Activated T-helper 2 cell treated with anti-CD3 and anti-CD28 coated beads, Interferon-gamma antibody, Interleukin-2, Interleukin-4, amounts not matched to agents 10 μg/mL and 5 μg/mL and 100 μg/mL, durations not matched to agents 14 hours and 24 hours and 36 hours (primary cell): Measurements from ENCODE around the gene PRKCE. TPM values are rescaled to one million over a fixed set of nuclear protein-coding genes. Genes with fewer than 3 reads are reported as not detected.

Source experiments
- DNase-seq: peaks from one replicate; pipeline ENCODE4 v3.0.0; 2021; ENCODE audit warnings: low spot score
- H3K27ac Mint-ChIP-seq: one replicate; pipeline ENCODE4 v1.8.0; 2021; ENCODE audit warnings: mixed read lengths
- H3K27me3 Mint-ChIP-seq: one replicate; pipeline ENCODE4 v1.8.0; 2021; ENCODE audit warnings: low read depth, mixed read lengths
- H3K36me3 Mint-ChIP-seq: one replicate; pipeline ENCODE4 v1.8.0; 2021; ENCODE audit warnings: low read depth, mixed read lengths
- H3K4me1 Mint-ChIP-seq: one replicate; pipeline ENCODE4 v1.8.0; 2021; ENCODE audit warnings: low read depth, mixed read lengths
- H3K4me3 Mint-ChIP-seq: one replicate; pipeline ENCODE4 v1.8.0; 2021; ENCODE audit warnings: low read depth, mild to moderate bottlenecking, moderate library complexity, mixed read lengths
- H3K9me3 Mint-ChIP-seq: one replicate; pipeline ENCODE4 v1.8.0; 2021; ENCODE audit warnings: mixed read lengths
- intact Hi-C: fragments of 100-400 bp; cut with micrococcal nuclease; formaldehyde crosslinking; loops from one replicate; pipeline ENCODE4 v1.15.1; 2023
- total RNA-seq: library from RNA; stranded (reverse); gene quantifications from 2 replicates; pipeline ENCODE4 v1.2.3, GENCODE V29; 2022

The PRKCE gene
- total RNA-seq, 1 donor from 2014 or later: 21.5 TPM

GRCh38 chr2:45729753-45730512 lies 78.5 kb downstream of the PRKCE start:
- no peaks in the 10 kb centered on the region for H3K9me3 Mint-ChIP-seq
- no peaks in the 10 kb centered on the region for H3K36me3 Mint-ChIP-seq
- peaks cover 2% of the 10 kb centered on the region for H3K4me1 Mint-ChIP-seq
- H3K27ac Mint-ChIP-seq: no peak overlapping the region
- no peaks in the 10 kb centered on the region for H3K27me3 Mint-ChIP-seq
- intact Hi-C loops: no loop called here
- H3K4me3 Mint-ChIP-seq: no peak overlapping the region
- DNase-seq: no peak

DNA sequence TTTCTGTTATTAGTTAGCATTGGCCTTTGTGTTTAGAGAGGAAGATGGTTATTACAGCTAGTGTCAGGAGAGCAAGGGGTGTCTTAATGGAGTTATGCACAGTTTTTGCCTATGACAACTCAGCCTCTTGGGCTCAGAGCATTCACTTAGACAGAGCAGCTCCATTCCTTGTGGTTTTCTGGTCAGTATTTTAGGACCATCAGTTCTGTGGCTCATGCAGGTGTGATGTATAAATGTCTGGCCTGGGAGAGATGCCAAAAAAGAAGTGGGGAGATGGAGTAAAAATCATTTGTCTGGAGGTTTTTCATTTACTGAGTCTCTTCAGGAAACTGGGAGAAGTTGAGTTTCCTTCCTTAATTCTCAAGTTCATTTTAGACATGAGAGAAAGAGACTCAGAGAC lies 79.7 kb downstream of the PRKCE start:
- no peaks in the 10 kb centered on the region for H3K9me3 Mint-ChIP-seq

DNA sequence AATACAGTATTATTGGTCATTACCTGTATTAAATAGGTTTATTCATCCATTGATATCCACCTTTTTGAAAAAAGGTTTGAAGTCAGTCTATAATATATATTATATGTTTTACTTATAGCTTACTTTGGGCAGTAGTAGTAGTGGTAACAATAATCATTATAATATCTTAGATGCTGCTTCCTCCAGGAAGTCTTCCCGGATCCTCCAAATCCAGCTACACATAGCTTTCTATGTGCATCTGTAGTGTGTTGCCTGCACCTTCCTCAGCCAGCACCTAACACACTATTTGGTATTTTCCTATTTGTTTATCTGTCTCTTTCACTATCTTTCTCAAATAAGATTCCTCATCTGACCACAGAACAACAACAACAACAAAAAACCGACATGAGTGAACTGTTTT lies 81.0 kb downstream of the PRKCE start:
- no peaks in the 10 kb centered on the region for H3K9me3 Mint-ChIP-seq
- no peaks in the 10 kb centered on the region for H3K27me3 Mint-ChIP-seq
- DNase-seq: no peak
- no peaks in the 10 kb centered on the region for H3K4me1 Mint-ChIP-seq
- intact Hi-C loops: no loop called here
- H3K27ac Mint-ChIP-seq: no peak overlapping the region
- no peak overlapping the region for H3K4me3 Mint-ChIP-seq
- H3K36me3 Mint-ChIP-seq: no peaks in the 10 kb centered on the region

More for the DNA sequence above, 79.7 kb downstream of the PRKCE start:
- intact Hi-C loops: no loop called here
- Mint-ChIP-seq H3K36me3 (no peaks in the 10 kb centered on the region), H3K4me3 (no peak overlapping the region), H3K4me1 (no peaks in the 10 kb centered on the region), H3K27me3 (no peaks in the 10 kb centered on the region), H3K27ac (no peak overlapping the region)
- no peak for DNase-seq

GRCh38 chr2:45732946-45733345 lies 81.5 kb downstream of the PRKCE start:
- Mint-ChIP-seq H3K27me3 (no peaks in the 10 kb centered on the region), H3K9me3 (no peaks in the 10 kb centered on the region), H3K4me3 (no peak overlapping the region), H3K27ac (no peak overlapping the region), H3K4me1 (no peaks in the 10 kb centered on the region), H3K36me3 (no peaks in the 10 kb centered on the region)
- intact Hi-C loops: no loop called here
- DNase-seq: no peak

DNA sequence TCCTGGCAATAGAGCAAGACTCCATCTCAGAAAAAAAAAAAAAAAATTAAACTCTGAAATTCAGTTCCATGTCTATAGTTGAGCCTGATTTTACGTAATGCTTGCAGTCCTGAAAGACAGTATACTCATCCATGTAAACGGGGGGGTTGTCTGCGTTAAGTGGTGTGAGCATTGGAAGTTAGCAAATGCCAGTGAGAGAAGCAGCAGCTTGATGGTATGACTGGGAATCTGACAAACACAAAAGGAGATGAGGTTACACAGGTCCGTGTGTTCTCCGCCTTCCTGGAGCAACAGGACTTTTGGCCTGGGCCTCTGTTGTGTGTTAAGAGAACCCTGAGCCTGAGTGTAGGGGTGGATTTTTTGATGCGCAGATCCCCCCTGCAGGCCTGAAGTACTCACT lies 82.9 kb downstream of the PRKCE start:
- Mint-ChIP-seq H3K9me3 (no peaks in the 10 kb centered on the region), H3K4me3 (no peak overlapping the region), H3K27ac (no peak overlapping the region), H3K4me1 (peaks cover 2% of the 10 kb centered on the region), H3K36me3 (no peaks in the 10 kb centered on the region), H3K27me3 (no peaks in the 10 kb centered on the region)
- DNase-seq: no peak
- intact Hi-C loops: no loop called here

DNA sequence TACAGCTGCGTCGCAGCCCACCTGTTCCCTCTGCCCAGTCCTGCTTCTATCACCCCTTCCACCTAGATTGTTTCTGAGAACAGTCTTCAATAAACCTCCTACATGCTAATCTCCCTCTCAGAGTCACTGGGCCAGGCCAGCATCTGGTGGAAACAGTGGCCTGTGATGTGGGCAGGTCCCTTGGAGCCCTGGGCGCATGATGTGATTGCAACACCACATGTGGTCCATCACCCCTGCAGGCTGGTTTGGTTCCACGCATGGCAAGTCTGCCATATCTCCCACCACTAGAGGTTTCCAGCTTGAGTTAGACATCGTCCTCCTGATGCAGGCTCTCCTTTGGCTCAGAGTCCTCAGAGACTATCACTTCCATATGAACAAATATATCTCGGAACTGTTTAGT lies 83.5 kb downstream of the PRKCE start:
- no peak overlapping the region for H3K27ac Mint-ChIP-seq
- no peaks in the 10 kb centered on the region for H3K9me3 Mint-ChIP-seq
- H3K27me3 Mint-ChIP-seq: no peaks in the 10 kb centered on the region
- intact Hi-C loops: no loop called here
- no peak overlapping the region for H3K4me3 Mint-ChIP-seq
- no peak for DNase-seq
- H3K36me3 Mint-ChIP-seq: no peaks in the 10 kb centered on the region
- peaks cover 2% of the 10 kb centered on the region for H3K4me1 Mint-ChIP-seq

DNA sequence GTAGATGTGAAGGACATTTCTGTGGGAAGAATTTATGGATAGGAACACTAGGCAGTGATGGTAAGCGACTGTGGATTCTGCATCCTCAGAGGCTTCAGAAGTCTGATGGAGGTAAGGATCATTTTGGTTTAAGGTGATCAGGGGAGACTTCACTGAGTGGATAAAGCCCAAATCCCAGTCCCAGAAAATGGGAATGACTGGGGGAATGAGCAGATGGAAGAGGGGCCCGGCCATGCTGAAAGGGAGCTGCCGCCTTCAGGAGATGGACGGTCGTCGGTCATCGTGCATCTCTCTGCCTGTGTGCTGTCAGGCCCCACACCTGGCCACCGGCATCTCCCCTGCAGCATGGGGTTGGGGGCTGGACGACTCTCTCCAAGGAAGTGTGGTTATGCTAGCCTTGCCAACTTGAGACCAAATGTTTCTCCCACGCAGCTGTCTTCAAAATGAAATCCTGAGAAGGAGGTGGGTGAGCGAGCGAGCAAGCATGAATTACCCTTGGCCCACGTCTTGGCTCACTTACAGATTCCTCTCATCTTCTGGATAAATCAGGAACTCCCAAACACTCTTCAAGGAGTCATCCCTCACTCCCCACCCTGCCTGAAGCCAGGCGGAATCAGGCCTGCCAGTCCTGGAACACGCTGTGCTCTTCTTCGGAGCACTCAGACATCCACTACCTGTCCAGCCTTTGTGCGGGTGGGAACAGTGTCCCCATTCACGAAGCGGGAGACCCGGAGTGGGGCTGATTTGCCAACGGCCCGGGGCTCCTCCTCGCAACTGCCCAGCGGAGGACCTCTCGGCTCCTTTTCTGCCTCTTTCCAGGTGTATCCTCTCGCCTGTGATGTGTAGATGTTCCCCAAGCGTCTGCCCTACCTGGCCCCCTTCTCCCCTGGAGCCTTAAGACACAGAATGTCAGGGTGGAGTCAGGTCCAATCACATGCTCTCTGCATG lies 85.6 kb downstream of the PRKCE start:
- Mint-ChIP-seq H3K27ac (no peak overlapping the region), H3K36me3 (no peaks in the 10 kb centered on the region), H3K27me3 (no peaks in the 10 kb centered on the region), H3K4me3 (no peak overlapping the region), H3K4me1 (peaks cover 2% of the 10 kb centered on the region), H3K9me3 (no peaks in the 10 kb centered on the region)
- intact Hi-C loops: no loop called here
- no peak for DNase-seq

- DNase-seq: no peak
- intact Hi-C loops: no loop called here
Measured at GRCh38 chr2:45739796-45740485, 88.5 kb downstream of the PRKCE start.

GRCh38 chr2:45741161-45741850 lies 89.8 kb downstream of the PRKCE start:
- Mint-ChIP-seq H3K27ac (no peak overlapping the region), H3K27me3 (no peaks in the 10 kb centered on the region), H3K4me1 (peaks cover 2% of the 10 kb centered on the region), H3K9me3 (no peaks in the 10 kb centered on the region), H3K4me3 (no peak overlapping the region), H3K36me3 (no peaks in the 10 kb centered on the region)
- intact Hi-C loops: no loop called here
- no peak for DNase-seq

More at GRCh38 chr2:45739796-45740485, 88.5 kb downstream of the PRKCE start:
- Mint-ChIP-seq H3K27ac (no peak overlapping the region), H3K4me3 (no peak overlapping the region), H3K9me3 (no peaks in the 10 kb centered on the region), H3K4me1 (peaks cover 2% of the 10 kb centered on the region), H3K27me3 (no peaks in the 10 kb centered on the region), H3K36me3 (no peaks in the 10 kb centered on the region)

DNA sequence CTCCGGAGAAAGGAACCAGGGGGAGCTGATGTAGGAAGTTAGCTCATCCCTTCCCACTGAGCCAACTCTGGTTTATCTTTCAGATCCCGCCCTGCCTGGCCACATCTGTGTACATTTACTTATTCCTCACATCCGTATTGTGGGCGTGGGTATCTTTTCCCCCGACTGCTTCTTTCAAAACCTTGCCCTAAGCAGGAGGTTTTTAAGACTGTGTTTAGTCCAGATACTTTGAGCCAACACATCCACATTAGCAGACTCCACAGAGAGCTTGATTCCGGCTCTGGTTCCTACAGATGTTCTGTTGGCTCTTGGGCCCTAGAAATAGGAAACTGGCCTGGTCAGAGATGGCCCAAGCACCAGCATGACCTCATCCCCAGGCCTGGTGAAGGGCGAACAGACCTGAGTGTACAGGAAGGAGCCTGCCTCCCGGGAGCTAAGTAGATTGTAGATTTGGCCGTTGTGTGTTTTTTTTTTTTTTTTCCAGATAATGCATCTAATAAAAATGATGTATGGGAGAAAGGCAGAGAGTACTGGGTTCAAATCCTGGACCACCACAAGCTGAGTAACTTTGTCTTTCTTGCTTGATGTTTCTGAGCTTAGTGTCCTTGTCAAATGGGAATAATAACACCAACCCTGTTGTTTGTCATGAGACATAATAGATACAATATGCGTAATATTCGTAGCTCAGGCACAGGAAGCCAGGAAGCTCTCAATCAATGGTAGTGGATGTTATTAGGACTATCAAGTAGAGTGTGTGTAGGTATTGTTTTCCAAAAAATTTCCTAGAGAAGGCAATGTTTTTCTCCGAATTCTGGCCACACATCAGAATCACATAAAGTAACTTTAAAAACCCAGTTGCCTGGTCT lies 92.3 kb downstream of the PRKCE start:
- Mint-ChIP-seq H3K27ac (no peak overlapping the region), H3K4me3 (no peak overlapping the region), H3K9me3 (peaks cover 10% of the 10 kb centered on the region), H3K4me1 (no peaks in the 10 kb centered on the region), H3K36me3 (peaks cover 6% of the 10 kb centered on the region), H3K27me3 (peaks cover 2% of the 10 kb centered on the region)
- intact Hi-C loops: no loop called here
- no peak for DNase-seq

GRCh38 chr2:45745231-45745630 lies 93.8 kb downstream of the PRKCE start:
- H3K27me3 Mint-ChIP-seq: peaks cover 2% of the 10 kb centered on the region
- H3K36me3 Mint-ChIP-seq: peaks cover 6% of the 10 kb centered on the region
- H3K4me1 Mint-ChIP-seq: peaks cover 3% of the 10 kb centered on the region
- intact Hi-C loops: no loop called here
- no peak overlapping the region for H3K27ac Mint-ChIP-seq
- H3K4me3 Mint-ChIP-seq: no peak overlapping the region
- H3K9me3 Mint-ChIP-seq: peaks cover 10% of the 10 kb centered on the region
- DNase-seq: no peak

- intact Hi-C loops: no loop called here
- peaks cover 13% of the 10 kb centered on the region for H3K4me1 Mint-ChIP-seq
- H3K36me3 Mint-ChIP-seq: peaks cover 6% of the 10 kb centered on the region
- no peak for DNase-seq
- H3K27me3 Mint-ChIP-seq: peaks cover 2% of the 10 kb centered on the region
- H3K9me3 Mint-ChIP-seq: peaks cover 10% of the 10 kb centered on the region
- H3K4me3 Mint-ChIP-seq: no peak overlapping the region
- no peak overlapping the region for H3K27ac Mint-ChIP-seq
Measured at GRCh38 chr2:45746888-45747287, 95.4 kb downstream of the PRKCE start.
